ENCODE measurements around the gene COX14.

The COX14 gene

GRCh38 chr12:50090391-50090790 lies 21.6 kb upstream of the COX14 start:
- no peak for DNase-seq (ENCODE audit: low read depth)
- H3K4me3 ChIP-seq (ENCODE audit: low read depth, low read length): no peak overlapping the region
- TF ChIP-seq CTCF (IDR thresholded peaks at IDR 0.05; ENCODE audit: low read depth, low read length) (no peak), MAX (IDR thresholded peaks at IDR 0.05; ENCODE audit: low read depth, low read length) (no peak), POLR2A (IDR thresholded peaks at IDR 0.05; ENCODE audit: extremely low read depth, insufficient read length) (no peak), MYC (IDR thresholded peaks at IDR 0.05; ENCODE audit: low read depth, low read length) (no peak)

GRCh38 chr12:50097952-50098351 lies 14.1 kb upstream of the COX14 start:
- H3K4me3 ChIP-seq (ENCODE audit: low read depth, low read length): no peak overlapping the region
- no peak for DNase-seq (ENCODE audit: low read depth)
- TF ChIP-seq MYC (IDR thresholded peaks at IDR 0.05; ENCODE audit: low read depth, low read length) (no peak), POLR2A (IDR thresholded peaks at IDR 0.05; ENCODE audit: extremely low read depth, insufficient read length) (no peak), CTCF (IDR thresholded peaks at IDR 0.05; ENCODE audit: low read depth, low read length) (no peak), MAX (IDR thresholded peaks at IDR 0.05; ENCODE audit: low read depth, low read length) (no peak)

GRCh38 chr12:50099302-50100008 lies 12.6 kb upstream of the COX14 start:
- TF ChIP-seq MYC (IDR thresholded peaks at IDR 0.05; ENCODE audit: low read depth, low read length) (no peak), CTCF (IDR thresholded peaks at IDR 0.05; ENCODE audit: low read depth, low read length) (no peak), MAX (IDR thresholded peaks at IDR 0.05; ENCODE audit: low read depth, low read length) (no peak), POLR2A (IDR thresholded peaks at IDR 0.05; ENCODE audit: extremely low read depth, insufficient read length) (no peak)
- no peak overlapping the region for H3K4me3 ChIP-seq (ENCODE audit: low read depth, low read length)
- no peak for DNase-seq (ENCODE audit: low read depth)

- TF ChIP-seq MAX (IDR thresholded peaks at IDR 0.05; ENCODE audit: low read depth, low read length): no peak
- DNase-seq (ENCODE audit: low read depth): no peak
- H3K4me3 ChIP-seq (ENCODE audit: low read depth, low read length): no peak overlapping the region
These were observed 11.5 kb upstream of the COX14 start for GRCh38 chr12:50100561-50100960.

- no peak overlapping the region for H3K4me3 ChIP-seq (ENCODE audit: low read depth, low read length)
- DNase-seq (ENCODE audit: low read depth): peak; percentile 30
- peak; percentile 38 for TF ChIP-seq CTCF (IDR thresholded peaks at IDR 0.05; ENCODE audit: low read depth, low read length)
- TF ChIP-seq POLR2A (IDR thresholded peaks at IDR 0.05; ENCODE audit: extremely low read depth, insufficient read length): no peak
- TF ChIP-seq MYC (IDR thresholded peaks at IDR 0.05; ENCODE audit: low read depth, low read length): no peak
- no peak for TF ChIP-seq MAX (IDR thresholded peaks at IDR 0.05; ENCODE audit: low read depth, low read length)
These were observed 10.4 kb upstream of the COX14 start for GRCh38 chr12:50101663-50102062.

- DNase-seq (ENCODE audit: low read depth): no peak
- no peak overlapping the region for H3K4me3 ChIP-seq (ENCODE audit: low read depth, low read length)
- TF ChIP-seq CTCF (IDR thresholded peaks at IDR 0.05; ENCODE audit: low read depth, low read length) (no peak), MYC (IDR thresholded peaks at IDR 0.05; ENCODE audit: low read depth, low read length) (no peak), MAX (IDR thresholded peaks at IDR 0.05; ENCODE audit: low read depth, low read length) (no peak), POLR2A (IDR thresholded peaks at IDR 0.05; ENCODE audit: extremely low read depth, insufficient read length) (no peak)
These were observed 9.9 kb upstream of the COX14 start for GRCh38 chr12:50102131-50102531.

All from NB4 (cell line).